GM23338 (cell line): ENCODE results near the gene CLRN2.

Source experiments
- CREB1 ChIP-seq: fragments of 250-450 bp; sonication (Bioruptor Pico); IDR thresholded peaks from 2 replicates; pipeline ENCODE4 v1.5.0; 2020; ENCODE audit warnings: low read depth, mild to moderate bottlenecking, moderate library complexity
- CTCF ChIP-seq, 2 experiments: fragments of 200-600 bp in 1 of 2; sonication (generic) in 1 of 2; conservative IDR thresholded peaks; 2 replicates each; pipeline versions ENCODE4 v1.5.1 to v1.6.1; 2016 to 2017; ENCODE audit warnings: antibody characterized with exemption in 2 of 2, low read depth in 2 of 2, mild to moderate bottlenecking in 2 of 2, moderate library complexity in 1 of 2
- ETS1 ChIP-seq: IDR thresholded peaks from 2 replicates; pipeline ENCODE4 v1.6.1; 2016; ENCODE audit warnings: antibody characterized with exemption
- EZH2 ChIP-seq: fragments of 200-600 bp; sonication (generic); IDR thresholded peaks from one replicate; pipeline ENCODE4 v1.8.0; 2017; ENCODE audit warnings: antibody characterized with exemption, mild to moderate bottlenecking, low read depth; ENCODE audit not compliant: unreplicated experiment
- EZH2phosphoT487 ChIP-seq: fragments of 200-600 bp; sonication (generic); IDR thresholded peaks from one replicate; pipeline ENCODE4 v1.8.1; 2018; ENCODE audit warnings: antibody characterized with exemption; ENCODE audit not compliant: unreplicated experiment
- JUNB ChIP-seq: IDR thresholded peaks from one replicate; pipeline ENCODE4 v1.6.1; 2016; ENCODE audit warnings: antibody characterized with exemption; ENCODE audit not compliant: unreplicated experiment
- NANOG ChIP-seq: IDR thresholded peaks from 2 replicates; pipeline ENCODE4 v1.6.1; 2016; ENCODE audit warnings: antibody characterized with exemption, borderline replicate concordance
- POLR2AphosphoS5 ChIP-seq: IDR thresholded peaks from 2 replicates; pipeline ENCODE4 v1.6.1; 2016; ENCODE audit warnings: antibody characterized with exemption, low read depth
- REST ChIP-seq: IDR thresholded peaks from one replicate; pipeline ENCODE4 v1.6.1; 2018; ENCODE audit warnings: antibody characterized with exemption; ENCODE audit not compliant: unreplicated experiment
- STAT1 ChIP-seq: IDR thresholded peaks from one replicate; pipeline ENCODE4 v1.6.1; 2016; ENCODE audit warnings: antibody characterized with exemption; ENCODE audit not compliant: unreplicated experiment
- ZNF114 ChIP-seq: fragments of 250-450 bp; sonication (Bioruptor Pico); IDR thresholded peaks from 2 replicates; pipeline ENCODE4 v1.5.0; 2020; ENCODE audit warnings: mild to moderate bottlenecking, moderate library complexity
- ZNF331 ChIP-seq: fragments of 250-450 bp; sonication (Bioruptor Pico); IDR thresholded peaks from 2 replicates; pipeline ENCODE4 v1.5.0; 2020; ENCODE audit warnings: low read depth, mild to moderate bottlenecking, moderate library complexity
- ZNF462 ChIP-seq: fragments of 250-450 bp; sonication (Bioruptor Pico); IDR thresholded peaks from 2 replicates; pipeline ENCODE4 v1.5.0; 2020; ENCODE audit warnings: mild to moderate bottlenecking, moderate library complexity

GRCh38 chr4:17500574-17500973 is 14.4 kb upstream of the CLRN2 start:
- no peak for TF ChIP-seq EZH2
- no peak for TF ChIP-seq CTCF (conservative IDR thresholded peaks at IDR 0.05; ENCODE audit: low read depth in 2 of 2)
- TF ChIP-seq EZH2phosphoT487 = no peak
- TF ChIP-seq REST = no peak
- no peak for TF ChIP-seq POLR2AphosphoS5
- TF ChIP-seq CREB1 (CRISPR knock-in tag) = no peak
- no peak for TF ChIP-seq NANOG
- no peak for TF ChIP-seq ETS1
- TF ChIP-seq JUNB = no peak
- no peak for TF ChIP-seq ZNF114 (CRISPR knock-in tag)
- no peak for TF ChIP-seq ZNF331 (CRISPR knock-in tag)
- no peak for TF ChIP-seq STAT1
- TF ChIP-seq ZNF462 (CRISPR knock-in tag) = no peak
